NCI-H345 treated with DMSO at 0.1 percent for 48 hours (cell line): ENCODE results near the gene SSPN.

Experiments used
- DNase-seq: peaks from one replicate; lab custom pipeline; 2025; ENCODE audit not compliant: unreplicated experiment; lab: John Stamatoyannopoulos, UW

The SSPN gene

GRCh38 chr12:26195250-26195640 lies at the start of gene SSPN:
Gene SSPN, plus strand, starts transcription at chr12:26195573. Its CDS starts 100 bp downstream, at chr12:26195673.
- no peak for DNase-seq

- DNase-seq = no peak
These were observed 47.1 kb upstream of the SSPN start for GRCh38 chr12:26148291-26148690.

- no peak for DNase-seq
These were observed 45.3 kb upstream of the SSPN start for GRCh38 chr12:26149968-26150500.

GRCh38 chr12:26150736-26151450 lies 44.5 kb upstream of the SSPN start:
- DNase-seq = no peak

GRCh38 chr12:26152507-26153102 lies 42.8 kb upstream of the SSPN start:
- DNase-seq = no peak

- no peak for DNase-seq
These were observed 41.8 kb upstream of the SSPN start for GRCh38 chr12:26153421-26154154.

- no peak for DNase-seq
These were observed 39.0 kb upstream of the SSPN start for GRCh38 chr12:26156201-26156871.

- no peak for DNase-seq
These were observed 38.4 kb upstream of the SSPN start for GRCh38 chr12:26157001-26157400.

- DNase-seq = no peak
These were observed 37.2 kb upstream of the SSPN start for GRCh38 chr12:26158078-26158764.

- DNase-seq = no peak
These were observed 33.2 kb upstream of the SSPN start for GRCh38 chr12:26162174-26162573.

- DNase-seq = no peak
These were observed 32.5 kb upstream of the SSPN start for GRCh38 chr12:26162905-26163304.

GRCh38 chr12:26164118-26164517 lies 31.3 kb upstream of the SSPN start:
- no peak for DNase-seq

- DNase-seq = no peak
These were observed 23.4 kb upstream of the SSPN start for GRCh38 chr12:26172013-26172412.

- DNase-seq = no peak
These were observed 22.8 kb upstream of the SSPN start for GRCh38 chr12:26172539-26172938.

- DNase-seq = no peak
These were observed 22.3 kb upstream of the SSPN start for GRCh38 chr12:26172946-26173552.

GRCh38 chr12:26176725-26177124 lies 18.6 kb upstream of the SSPN start:
- no peak for DNase-seq

GRCh38 chr12:26177283-26177682 lies 18.1 kb upstream of the SSPN start:
- DNase-seq = no peak

GRCh38 chr12:26179826-26180225 lies 15.5 kb upstream of the SSPN start:
- no peak for DNase-seq

GRCh38 chr12:26182377-26182776 lies 13.0 kb upstream of the SSPN start:
- no peak for DNase-seq

GRCh38 chr12:26185532-26186320 lies 9.6 kb upstream of the SSPN start:
- DNase-seq = no peak
